ENCODE results near the gene ITFG2.

Gene ITFG2

GRCh38 chr12:2772370-2772769 is 40.1 kb upstream of the ITFG2 start:
- Histone ChIP-seq H4K20me1 (ENCODE audit: control insufficient read depth, insufficient read depth, low read depth, low read length) (no peaks in the 10 kb centered on the region), H3K4me2 (ENCODE audit: low read length) (no peak overlapping the region), H3K27ac (ENCODE audit: low read depth, low read length) (no peak overlapping the region), H3K4me1 (ENCODE audit: control insufficient read depth, low read length) (peaks cover 6% of the 10 kb centered on the region), H3F3A (ENCODE audit: control insufficient read depth, insufficient read depth) (peaks cover 7% of the 10 kb centered on the region), H3K9me3 (ENCODE audit: control insufficient read depth, insufficient read depth, low read length) (peaks cover 9% of the 10 kb centered on the region; the same call in 1 of the 2 replicates), H3K27me3 (ENCODE audit: control insufficient read depth, low read length) (no peaks in the 10 kb centered on the region), H3K79me2 (ENCODE audit: control insufficient read depth, low read length) (no peaks in the 10 kb centered on the region), H3K36me3 (ENCODE audit: control insufficient read depth, low read length) (no peaks in the 10 kb centered on the region), H3K4me3 (ENCODE audit: low read length) (no peak overlapping the region), H3K9me2 (replicated peaks; ENCODE audit: control insufficient read depth, low read length) (no peaks in the 10 kb centered on the region)
- TF ChIP-seq EZH2phosphoT487 (IDR thresholded peaks at IDR 0.05; ENCODE audit: borderline replicate concordance, low read length), result no peak
- no peak for TF ChIP-seq CTCF (IDR thresholded peaks at IDR 0.05; ENCODE audit: low read depth, low read length, poor library complexity, severe bottlenecking)

GRCh38 chr12:2773199-2773875 is 39.1 kb upstream of the ITFG2 start:
- Histone ChIP-seq H3K4me1 (ENCODE audit: control insufficient read depth, low read length) (peaks cover 5% of the 10 kb centered on the region), H3K4me3 (ENCODE audit: low read length) (no peak overlapping the region), H3K9me3 (ENCODE audit: control insufficient read depth, insufficient read depth, low read length) (peaks cover 5% of the 10 kb centered on the region; the same call in 1 of the 2 replicates), H3F3A (ENCODE audit: control insufficient read depth, insufficient read depth) (peaks cover 5% of the 10 kb centered on the region), H3K27ac (ENCODE audit: low read depth, low read length) (no peak overlapping the region), H3K4me2 (ENCODE audit: low read length) (no peak overlapping the region), H4K20me1 (ENCODE audit: control insufficient read depth, insufficient read depth, low read depth, low read length) (no peaks in the 10 kb centered on the region), H3K36me3 (ENCODE audit: control insufficient read depth, low read length) (no peaks in the 10 kb centered on the region), H3K79me2 (ENCODE audit: control insufficient read depth, low read length) (no peaks in the 10 kb centered on the region), H3K27me3 (ENCODE audit: control insufficient read depth, low read length) (no peaks in the 10 kb centered on the region), H3K9me2 (replicated peaks; ENCODE audit: control insufficient read depth, low read length) (no peaks in the 10 kb centered on the region)
- TF ChIP-seq CTCF (IDR thresholded peaks at IDR 0.05; ENCODE audit: low read depth, low read length, poor library complexity, severe bottlenecking) (no peak), EZH2phosphoT487 (IDR thresholded peaks at IDR 0.05; ENCODE audit: borderline replicate concordance, low read length) (no peak)

GRCh38 chr12:2775431-2775830 is 37.0 kb upstream of the ITFG2 start:
- H3K79me2 ChIP-seq (ENCODE audit: control insufficient read depth, low read length), result no peaks in the 10 kb centered on the region
- no peaks in the 10 kb centered on the region for H3K36me3 ChIP-seq (ENCODE audit: control insufficient read depth, low read length)
- H4K20me1 ChIP-seq (ENCODE audit: control insufficient read depth, insufficient read depth, low read depth, low read length), result no peaks in the 10 kb centered on the region
- H3F3A ChIP-seq (ENCODE audit: control insufficient read depth, insufficient read depth), result no peaks in the 10 kb centered on the region
- H3K4me2 ChIP-seq (ENCODE audit: low read length), result no peak overlapping the region
- no peaks in the 10 kb centered on the region for H3K9me3 ChIP-seq (ENCODE audit: control insufficient read depth, insufficient read depth, low read length)
- H3K27me3 ChIP-seq (ENCODE audit: control insufficient read depth, low read length), result peaks cover 7% of the 10 kb centered on the region
- H3K4me3 ChIP-seq (ENCODE audit: low read length), result no peak overlapping the region
- no peaks in the 10 kb centered on the region for H3K9me2 ChIP-seq (replicated peaks; ENCODE audit: control insufficient read depth, low read length)
- peaks cover 6% of the 10 kb centered on the region for H3K4me1 ChIP-seq (ENCODE audit: control insufficient read depth, low read length)
- no peak for TF ChIP-seq EZH2phosphoT487 (IDR thresholded peaks at IDR 0.05; ENCODE audit: borderline replicate concordance, low read length)
- TF ChIP-seq CTCF (IDR thresholded peaks at IDR 0.05; ENCODE audit: low read depth, low read length, poor library complexity, severe bottlenecking), result no peak
- H3K27ac ChIP-seq (ENCODE audit: low read depth, low read length), result no peak overlapping the region

Measured in DOHH2 (cell line).